ENCODE data around the gene MYO18A. TPM values are rescaled to one million over a fixed set of nuclear protein-coding genes. Genes with fewer than 3 reads are reported as not detected.

Gene MYO18A
- total and polyA plus RNA-seq, 2 experiments from 2014 or later = 33.8 to 35.6 TPM

DNA sequence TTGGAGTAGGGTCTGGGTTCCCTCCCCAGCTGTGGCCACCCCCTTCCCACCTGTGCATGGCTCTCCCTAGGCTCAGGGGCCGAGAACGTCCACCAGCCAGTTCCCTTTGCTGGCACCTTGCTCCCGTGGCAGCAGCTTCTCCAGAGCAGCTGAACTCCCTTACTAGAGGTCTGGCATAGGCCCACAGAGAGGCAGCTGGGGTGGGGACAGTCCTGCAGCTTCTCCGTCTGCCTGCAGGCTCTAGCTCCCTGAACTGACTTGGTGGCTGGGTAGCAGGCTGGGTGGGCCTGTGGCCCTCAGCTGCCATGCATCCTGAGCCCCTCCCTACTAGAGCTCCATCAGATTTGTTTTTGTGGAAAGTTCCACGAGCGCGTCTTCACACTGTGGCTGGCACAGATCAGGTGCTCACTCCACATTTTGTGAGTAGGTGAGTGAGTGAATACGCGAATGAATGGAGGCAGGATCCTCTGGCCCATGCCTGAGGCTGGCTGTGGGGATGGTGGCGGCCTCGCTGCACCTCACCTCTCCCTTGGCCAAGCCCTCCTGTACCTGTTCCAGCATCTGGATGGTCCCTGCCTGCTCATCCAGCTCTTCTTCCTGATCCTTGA lies 86.0 kb downstream of the MYO18A start:
- no peak for DNase-seq (ENCODE audit: low spot score)
- Histone ChIP-seq H3K79me2 (no peaks in the 10 kb centered on the region), H3K27me3 (no peaks in the 10 kb centered on the region), H4K20me1 (ENCODE audit: insufficient read depth, poor library complexity, severe bottlenecking) (no peaks in the 10 kb centered on the region), H3K4me3 (no peak overlapping the region), H3K4me1 (ENCODE audit: insufficient read depth) (no peaks in the 10 kb centered on the region), H3K36me3 (replicated peaks; ENCODE audit: insufficient read depth, low read depth) (no peaks in the 10 kb centered on the region), H3K9me3 (ENCODE audit: low read depth) (no peaks in the 10 kb centered on the region), H3K9me2 (replicated peaks; ENCODE audit: insufficient read depth) (no peaks in the 10 kb centered on the region), H3K27ac (no peak overlapping the region), H3K4me2 (no peak overlapping the region), H2AFZ (no peak overlapping the region)
- 92% methylated on average over 11 of the region's 11 CpGs for WGBS (ENCODE audit: low lambda C conversion rate, missing lambda C conversion rate)
- TF ChIP-seq EZH2phosphoT487 (IDR thresholded peaks at IDR 0.05; ENCODE audit: low read depth, severe bottlenecking, unreplicated experiment) (no peak), EZH2 (IDR thresholded peaks at IDR 0.05; ENCODE audit: borderline replicate concordance) (no peak)
- TF ChIP-seq, protein P1, sequence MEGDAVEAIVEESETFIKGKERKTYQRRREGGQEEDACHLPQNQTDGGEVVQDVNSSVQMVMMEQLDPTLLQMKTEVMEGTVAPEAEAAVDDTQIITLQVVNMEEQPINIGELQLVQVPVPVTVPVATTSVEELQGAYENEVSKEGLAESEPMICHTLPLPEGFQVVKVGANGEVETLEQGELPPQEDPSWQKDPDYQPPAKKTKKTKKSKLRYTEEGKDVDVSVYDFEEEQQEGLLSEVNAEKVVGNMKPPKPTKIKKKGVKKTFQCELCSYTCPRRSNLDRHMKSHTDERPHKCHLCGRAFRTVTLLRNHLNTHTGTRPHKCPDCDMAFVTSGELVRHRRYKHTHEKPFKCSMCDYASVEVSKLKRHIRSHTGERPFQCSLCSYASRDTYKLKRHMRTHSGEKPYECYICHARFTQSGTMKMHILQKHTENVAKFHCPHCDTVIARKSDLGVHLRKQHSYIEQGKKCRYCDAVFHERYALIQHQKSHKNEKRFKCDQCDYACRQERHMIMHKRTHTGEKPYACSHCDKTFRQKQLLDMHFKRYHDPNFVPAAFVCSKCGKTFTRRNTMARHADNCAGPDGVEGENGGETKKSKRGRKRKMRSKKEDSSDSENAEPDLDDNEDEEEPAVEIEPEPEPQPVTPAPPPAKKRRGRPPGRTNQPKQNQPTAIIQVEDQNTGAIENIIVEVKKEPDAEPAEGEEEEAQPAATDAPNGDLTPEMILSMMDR (IDR thresholded peaks at IDR 0.05; ENCODE audit: poor library complexity) = no peak

DNA sequence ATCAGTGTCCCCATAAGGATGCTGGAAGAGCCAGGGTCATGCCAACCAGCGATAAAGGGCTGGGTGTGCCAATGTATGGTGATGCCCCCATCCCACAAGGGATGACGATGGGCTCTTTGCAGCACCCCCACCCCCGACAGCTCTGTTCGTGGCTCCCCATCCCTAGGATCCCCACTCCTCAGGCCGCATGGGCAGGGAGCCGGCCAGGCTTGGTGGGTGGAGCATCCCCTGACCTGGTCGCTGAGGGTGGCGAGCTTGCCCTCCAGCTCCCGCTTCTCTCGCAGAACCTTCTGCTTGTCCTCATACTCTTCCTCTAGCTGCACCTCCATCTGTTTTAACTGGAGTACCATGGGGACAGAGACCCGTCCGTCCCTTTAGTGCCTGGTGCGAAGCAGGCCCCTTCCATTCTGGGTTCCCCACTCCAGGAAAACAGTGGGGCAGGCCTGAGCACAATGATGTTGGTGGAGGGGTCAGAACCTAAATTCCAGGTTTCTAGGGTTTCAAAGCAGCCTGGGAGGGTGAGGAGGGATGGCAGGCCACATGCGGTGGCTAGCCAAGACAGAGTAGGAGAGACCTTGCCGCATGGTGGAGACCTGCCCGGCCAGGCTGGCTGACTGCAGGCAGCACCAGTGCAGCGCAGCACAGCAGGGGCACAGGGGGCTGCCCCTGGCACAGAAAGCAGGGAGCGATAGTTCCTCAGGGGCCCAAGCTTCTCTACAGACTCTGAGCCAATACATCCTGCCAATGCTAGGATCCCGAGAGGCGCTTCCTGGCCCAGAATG lies 86.9 kb downstream of the MYO18A start:
- Histone ChIP-seq H3K9me2 (replicated peaks; ENCODE audit: insufficient read depth) (no peaks in the 10 kb centered on the region), H3K4me3 (no peak overlapping the region), H3K79me2 (no peaks in the 10 kb centered on the region), H3K4me1 (ENCODE audit: insufficient read depth) (no peaks in the 10 kb centered on the region), H4K20me1 (ENCODE audit: insufficient read depth, poor library complexity, severe bottlenecking) (no peaks in the 10 kb centered on the region), H3K4me2 (no peak overlapping the region), H3K9me3 (ENCODE audit: low read depth) (no peaks in the 10 kb centered on the region), H3K27ac (no peak overlapping the region), H3K27me3 (no peaks in the 10 kb centered on the region), H2AFZ (no peak overlapping the region), H3K36me3 (replicated peaks; ENCODE audit: insufficient read depth, low read depth) (no peaks in the 10 kb centered on the region)
- WGBS (ENCODE audit: low lambda C conversion rate, missing lambda C conversion rate) = 96% methylated on average over 20 of the region's 20 CpGs
- no peak for TF ChIP-seq EZH2phosphoT487 (IDR thresholded peaks at IDR 0.05; ENCODE audit: low read depth, severe bottlenecking, unreplicated experiment)
- no peak for DNase-seq (ENCODE audit: low spot score)

DNA sequence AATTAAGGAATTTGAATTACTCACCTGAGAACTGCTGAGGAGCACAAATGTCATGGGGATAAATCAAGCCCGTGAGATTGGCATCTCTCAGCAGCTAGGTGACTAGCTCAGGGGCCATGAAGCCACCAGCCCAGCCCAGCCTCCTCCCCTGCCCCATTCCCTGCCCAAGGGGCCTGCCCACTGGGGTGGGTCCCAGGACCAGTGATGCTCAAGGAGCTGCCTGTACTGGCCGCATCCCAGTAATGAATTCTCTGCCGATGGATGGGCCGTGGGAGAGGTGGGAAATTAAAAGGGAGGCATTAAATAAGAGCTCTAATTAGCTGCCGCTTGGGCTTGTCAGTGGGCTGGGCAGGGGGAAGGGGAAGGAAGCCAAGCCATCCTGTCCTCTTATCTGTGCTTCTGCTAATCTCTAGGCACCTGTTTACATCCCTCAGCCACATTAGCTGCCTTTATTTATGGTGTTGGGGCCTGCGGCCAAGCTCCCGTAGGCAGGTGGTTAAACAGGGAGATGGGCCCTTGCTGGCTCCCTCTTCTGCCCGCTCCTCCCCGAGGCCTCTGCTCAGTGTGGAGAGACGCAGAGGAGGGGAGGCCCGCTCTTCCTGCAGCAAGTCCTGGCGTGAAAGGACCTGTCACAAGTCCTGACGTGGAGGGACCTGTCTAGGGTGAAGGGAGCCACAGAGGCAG lies 88.5 kb downstream of the MYO18A start:
- H3K9me2 ChIP-seq (replicated peaks; ENCODE audit: insufficient read depth) = no peaks in the 10 kb centered on the region
- no peak overlapping the region for H3K27ac ChIP-seq
- H4K20me1 ChIP-seq (ENCODE audit: insufficient read depth, poor library complexity, severe bottlenecking) = no peaks in the 10 kb centered on the region
- no peak for TF ChIP-seq EZH2phosphoT487 (IDR thresholded peaks at IDR 0.05; ENCODE audit: low read depth, severe bottlenecking, unreplicated experiment)
- TF ChIP-seq, protein P1 (IDR thresholded peaks at IDR 0.05; ENCODE audit: poor library complexity) = no peak
- TF ChIP-seq EZH2 (IDR thresholded peaks at IDR 0.05; ENCODE audit: borderline replicate concordance) = no peak
- no peaks in the 10 kb centered on the region for H3K4me1 ChIP-seq (ENCODE audit: insufficient read depth)
- no peak for DNase-seq (ENCODE audit: low spot score)
- no peaks in the 10 kb centered on the region for H3K36me3 ChIP-seq (replicated peaks; ENCODE audit: insufficient read depth, low read depth)
- H2AFZ ChIP-seq = no peak overlapping the region
- H3K27me3 ChIP-seq = no peaks in the 10 kb centered on the region
- no peaks in the 10 kb centered on the region for H3K79me2 ChIP-seq
- H3K9me3 ChIP-seq (ENCODE audit: low read depth) = no peaks in the 10 kb centered on the region
- WGBS (ENCODE audit: low lambda C conversion rate, missing lambda C conversion rate) = 88% methylated on average over 13 of the region's 13 CpGs
- no peak overlapping the region for H3K4me3 ChIP-seq
- H3K4me2 ChIP-seq = no peak overlapping the region
